ENCODE results near the gene ALDH5A1. TPM values are rescaled to one million over a fixed set of nuclear protein-coding genes. Genes with fewer than 3 reads are reported as not detected.
A peak's percentile ranks its signal among the peaks of the same experiment; 100 is the strongest.

Gene ALDH5A1
- total RNA-seq (2014; rRNA removed; shearing (Covaris generic)) = 2.2 and 5.1 TPM in 2 replicates

- DNase-seq (ENCODE audit: low spot score) = peak; percentile 23
These were observed at the start of gene ALDH5A1 for GRCh38 chr6:24494821-24495795. Gene ALDH5A1 (plus strand): TSS chr6:24494969. CDS start chr6:24494997, 28 bp downstream.

- DNase-seq (ENCODE audit: low spot score) = no peak
These were observed 49.1 kb upstream of the ALDH5A1 start for GRCh38 chr6:24445704-24446103.

- DNase-seq (ENCODE audit: low spot score) = no peak
These were observed 48.1 kb upstream of the ALDH5A1 start for GRCh38 chr6:24446670-24447069.

GRCh38 chr6:24448396-24448795 lies 46.4 kb upstream of the ALDH5A1 start:
- DNase-seq (ENCODE audit: low spot score) = no peak

GRCh38 chr6:24448828-24449525 lies 45.8 kb upstream of the ALDH5A1 start:
- DNase-seq (ENCODE audit: low spot score) = no peak

- DNase-seq (ENCODE audit: low spot score) = no peak
These were observed 43.0 kb upstream of the ALDH5A1 start for GRCh38 chr6:24451581-24452388.

- DNase-seq (ENCODE audit: low spot score) = no peak
These were observed 40.8 kb upstream of the ALDH5A1 start for GRCh38 chr6:24453921-24454320.

GRCh38 chr6:24454452-24454851 lies 40.3 kb upstream of the ALDH5A1 start:
- DNase-seq (ENCODE audit: low spot score) = no peak

- DNase-seq (ENCODE audit: low spot score) = no peak
These were observed 39.7 kb upstream of the ALDH5A1 start for GRCh38 chr6:24455061-24455460.

GRCh38 chr6:24458134-24458533 lies 36.6 kb upstream of the ALDH5A1 start:
- DNase-seq (ENCODE audit: low spot score) = peak; percentile 15

- no peak for DNase-seq (ENCODE audit: low spot score)
These were observed 35.8 kb upstream of the ALDH5A1 start for GRCh38 chr6:24458941-24459340.

- no peak for DNase-seq (ENCODE audit: low spot score)
These were observed 33.8 kb upstream of the ALDH5A1 start for GRCh38 chr6:24460966-24461365.

GRCh38 chr6:24464253-24465038 lies 30.3 kb upstream of the ALDH5A1 start:
- no peak for DNase-seq (ENCODE audit: low spot score)

GRCh38 chr6:24469811-24470210 lies 25.0 kb upstream of the ALDH5A1 start:
- no peak for DNase-seq (ENCODE audit: low spot score)

GRCh38 chr6:24472181-24472580 lies 22.6 kb upstream of the ALDH5A1 start:
- no peak for DNase-seq (ENCODE audit: low spot score)

- DNase-seq (ENCODE audit: low spot score) = no peak
These were observed 18.1 kb upstream of the ALDH5A1 start for GRCh38 chr6:24476631-24477030.

- no peak for DNase-seq (ENCODE audit: low spot score)
These were observed 17.7 kb upstream of the ALDH5A1 start for GRCh38 chr6:24477070-24477469.

- DNase-seq (ENCODE audit: low spot score) = no peak
These were observed 15.9 kb upstream of the ALDH5A1 start for GRCh38 chr6:24478903-24479302.

GRCh38 chr6:24480705-24481104 lies 14.1 kb upstream of the ALDH5A1 start:
- no peak for DNase-seq (ENCODE audit: low spot score)

- DNase-seq (ENCODE audit: low spot score) = no peak
These were observed 13.3 kb upstream of the ALDH5A1 start for GRCh38 chr6:24481449-24481848.
